Neural crest cell (in vitro differentiated cells): Measurements from ENCODE around the gene MIPOL1. TPM values are rescaled to one million over a fixed set of nuclear protein-coding genes. Genes with fewer than 3 reads are reported as not detected.

Experiments
- DNase-seq: peaks from one replicate; pipeline ENCODE4 v3.0.0; 2021; ENCODE audit warnings: low read depth, mixed read lengths, low spot score
- H3K27ac Mint-ChIP-seq: one replicate; pipeline ENCODE4 v1.8.0; 2021; ENCODE audit warnings: mild to moderate bottlenecking, mixed read lengths; ENCODE audit not compliant: unreplicated experiment
- H3K27me3 Mint-ChIP-seq: 2 replicates; pipeline ENCODE4 v1.8.0; 2021; ENCODE audit warnings: low read depth, mild to moderate bottlenecking, mixed read lengths
- H3K36me3 Mint-ChIP-seq: 2 replicates; pipeline ENCODE4 v1.8.0; 2021; ENCODE audit warnings: low read depth, mild to moderate bottlenecking, mixed read lengths
- H3K4me1 Mint-ChIP-seq: 2 replicates; pipeline ENCODE4 v1.8.0; 2021; ENCODE audit warnings: mixed read lengths
- H3K4me3 Mint-ChIP-seq: one replicate; pipeline ENCODE4 v1.8.0; 2021; ENCODE audit warnings: mild to moderate bottlenecking, mixed read lengths
- H3K9me3 Mint-ChIP-seq: 2 replicates; pipeline ENCODE4 v1.8.0; 2021; ENCODE audit warnings: mixed read lengths
- CTCF ChIP-seq: fragments of 200-600 bp; sonication (generic); conservative IDR thresholded peaks from 2 replicates; pipeline ENCODE4 v1.5.0; 2021; ENCODE audit warnings: antibody characterized with exemption, mild to moderate bottlenecking
- total RNA-seq: library from RNA; stranded (reverse); gene quantifications from 2 replicates; pipeline ENCODE4 v1.2.1, GENCODE V29; 2021

MIPOL1 gene
- total RNA-seq, 1 donor from 2014 or later: 16.6 TPM

- no peaks in the 10 kb centered on the region for H3K9me3 Mint-ChIP-seq
- no peaks in the 10 kb centered on the region for H3K4me1 Mint-ChIP-seq
- H3K27me3 Mint-ChIP-seq: no peaks in the 10 kb centered on the region
- no peak overlapping the region for H3K4me3 Mint-ChIP-seq
- peaks cover 5% of the 10 kb centered on the region for H3K36me3 Mint-ChIP-seq
- no peak for TF ChIP-seq CTCF
- no peak overlapping the region for H3K27ac Mint-ChIP-seq
- no peak for DNase-seq
These were observed 295.9 kb downstream of the MIPOL1 start for GRCh38 chr14:37493606-37494005.

GRCh38 chr14:37497422-37497821 lies 299.7 kb downstream of the MIPOL1 start:
- Mint-ChIP-seq H3K4me1 (no peaks in the 10 kb centered on the region), H3K4me3 (no peak overlapping the region), H3K36me3 (peaks cover 8% of the 10 kb centered on the region), H3K9me3 (no peaks in the 10 kb centered on the region), H3K27ac (no peak overlapping the region), H3K27me3 (no peaks in the 10 kb centered on the region)
- DNase-seq: no peak
- TF ChIP-seq CTCF: no peak

DNA sequence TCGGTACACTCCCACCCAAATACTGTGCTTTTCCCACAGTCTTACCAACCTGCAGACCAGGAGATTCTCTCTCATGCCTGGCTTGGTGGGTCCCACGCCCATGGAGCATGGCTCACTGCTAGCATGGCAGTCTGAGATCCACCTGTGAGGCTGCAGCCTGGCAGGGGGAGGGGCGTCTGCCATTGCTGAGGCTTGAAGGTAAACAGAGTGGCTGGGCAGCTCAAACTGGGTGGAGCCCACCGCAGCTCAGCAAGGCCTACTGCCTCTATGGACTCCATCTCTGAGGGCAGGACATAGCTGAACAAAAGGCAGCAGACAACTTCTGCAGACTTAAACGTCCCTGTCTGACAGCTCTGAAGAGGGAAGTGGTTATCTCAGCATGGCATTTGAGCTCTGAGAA lies 304.1 kb downstream of the MIPOL1 start:
- no peak for DNase-seq
- H3K27ac Mint-ChIP-seq: no peak overlapping the region
- peaks cover 14% of the 10 kb centered on the region for H3K36me3 Mint-ChIP-seq
- H3K4me1 Mint-ChIP-seq: no peaks in the 10 kb centered on the region
- no peak for TF ChIP-seq CTCF
- H3K4me3 Mint-ChIP-seq: no peak overlapping the region
- no peaks in the 10 kb centered on the region for H3K27me3 Mint-ChIP-seq
- H3K9me3 Mint-ChIP-seq: no peaks in the 10 kb centered on the region

- H3K27me3 Mint-ChIP-seq: no peaks in the 10 kb centered on the region
- DNase-seq: no peak
- no peak overlapping the region for H3K4me3 Mint-ChIP-seq
- no peak overlapping the region for H3K27ac Mint-ChIP-seq
- no peaks in the 10 kb centered on the region for H3K9me3 Mint-ChIP-seq
- H3K4me1 Mint-ChIP-seq: no peaks in the 10 kb centered on the region
- peaks cover 4% of the 10 kb centered on the region for H3K36me3 Mint-ChIP-seq
- TF ChIP-seq CTCF: no peak
These were observed 310.8 kb downstream of the MIPOL1 start for GRCh38 chr14:37508503-37508902.

DNA sequence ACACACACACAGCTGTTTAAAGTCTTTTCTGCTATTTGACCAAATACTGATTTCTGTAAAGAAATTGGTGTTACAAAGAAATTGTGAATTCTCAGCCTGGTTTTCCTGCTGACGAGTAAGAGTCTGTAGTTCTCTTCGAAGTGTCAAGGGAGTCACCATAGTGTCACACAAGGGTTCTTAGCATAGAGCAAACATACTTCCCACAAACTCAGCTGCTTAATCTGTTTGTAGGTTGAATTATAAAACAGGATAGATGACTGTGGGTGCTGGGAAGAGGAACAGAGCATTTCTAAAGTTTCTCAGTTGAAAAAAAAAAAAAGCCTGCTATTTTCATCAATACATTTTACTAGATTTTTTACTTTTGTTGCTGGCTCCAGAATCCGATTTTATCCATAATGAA lies 314.4 kb downstream of the MIPOL1 start:
- Mint-ChIP-seq H3K4me3 (no peak overlapping the region), H3K4me1 (peaks cover 7% of the 10 kb centered on the region), H3K9me3 (no peaks in the 10 kb centered on the region), H3K27me3 (no peaks in the 10 kb centered on the region), H3K27ac (no peak overlapping the region), H3K36me3 (no peaks in the 10 kb centered on the region)
- no peak for TF ChIP-seq CTCF
- no peak for DNase-seq

DNA sequence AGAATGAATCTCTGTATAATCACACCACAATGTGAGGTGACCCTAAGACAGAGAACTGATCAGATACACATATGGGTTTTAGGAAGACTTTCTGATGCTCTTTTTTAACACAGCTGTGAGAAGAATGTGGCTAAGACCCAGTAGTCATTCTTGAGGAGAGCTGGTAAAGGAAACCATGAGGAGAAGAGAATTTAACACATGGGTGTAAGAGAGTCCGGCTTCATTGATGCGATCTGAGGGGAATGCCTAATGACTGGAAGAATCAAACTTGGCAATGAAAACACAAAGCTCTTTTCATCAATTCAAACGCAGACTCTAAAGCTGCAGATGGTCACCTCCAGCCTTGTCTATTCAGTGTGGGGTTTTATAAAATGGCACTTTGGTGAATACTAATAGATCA lies 318.0 kb downstream of the MIPOL1 start:
- H3K36me3 Mint-ChIP-seq: no peaks in the 10 kb centered on the region
- no peak for TF ChIP-seq CTCF
- no peaks in the 10 kb centered on the region for H3K9me3 Mint-ChIP-seq
- no peak overlapping the region for H3K4me3 Mint-ChIP-seq
- peaks cover 7% of the 10 kb centered on the region for H3K4me1 Mint-ChIP-seq
- DNase-seq: no peak
- H3K27ac Mint-ChIP-seq: no peak overlapping the region
- no peaks in the 10 kb centered on the region for H3K27me3 Mint-ChIP-seq
